Psoas muscle (tissue), 8 donors: Measurements from ENCODE around the gene DISC1. TPM values are rescaled to one million over a fixed set of nuclear protein-coding genes. Genes with fewer than 3 reads are reported as not detected.

Source experiments
- ATAC-seq, 4 donors: fragments of 200-7000 bp; cut with Tn5 transposase; one replicate each; pipeline ENCODE4 v1.9.1; 2020; ENCODE audit warnings: moderate library complexity in 3 of 4, mild to moderate bottlenecking in 2 of 4
- DNase-seq, 2 donors: peaks; one replicate each; pipeline ENCODE4 v3.0.0-alpha.2; 2020
- H3K27ac ChIP-seq: fragments of 200-600 bp; one replicate; pipeline ENCODE4 v1.8.0; 2022
- H3K27me3 ChIP-seq, 3 donors: fragments of 200-600 bp in 1 of 3; one replicate each; pipeline versions ENCODE4 v1.6.1 to v1.8.0; 2013 to 2022; ENCODE audit warnings: low read length in 2 of 3, mild to moderate bottlenecking in 2 of 3, moderate library complexity in 1 of 3; ENCODE audit not compliant: insufficient read depth in 3 of 3
- H3K36me3 ChIP-seq, 2 donors: fragments of 200-600 bp in 1 of 2; one replicate each; pipeline versions ENCODE4 v1.6.1 to v1.8.0; 2013 to 2022; ENCODE audit warnings: low read depth in 1 of 2, mild to moderate bottlenecking in 1 of 2, moderate library complexity in 1 of 2; ENCODE audit not compliant: insufficient read depth in 1 of 2
- H3K4me1 ChIP-seq: fragments of 200-600 bp; one replicate; pipeline ENCODE4 v1.8.0; 2022
- H3K4me3 ChIP-seq: fragments of 200-600 bp; one replicate; pipeline ENCODE4 v1.8.0; 2022; ENCODE audit warnings: mild to moderate bottlenecking
- H3K9me3 ChIP-seq: fragments of 200-600 bp; one replicate; pipeline ENCODE4 v1.8.0; 2022
- CTCF ChIP-seq: fragments of 200-600 bp; IDR thresholded peaks from one replicate; pipeline ENCODE4 v1.8.0; 2022; ENCODE audit warnings: antibody characterized with exemption
- WGBS, 3 donors: extraction: QIAGEN DNeasy Blood & Tissue Kit; methylation state at CpG; one replicate each; pipeline versions ENCODE4 v1.1.6 to v1.1.7; 2013; 5-methylcytosine and 5-hydroxymethylcytosine counted together
- intact Hi-C, 2 donors: fragments of 100-400 bp; cut with DNase I; formaldehyde crosslinking; loops; one replicate each; pipeline versions ENCODE4 v1.11.0 to v1.14.2; 2022
- polyA plus RNA-seq, 3 donors: library from polyadenylated mRNA; stranded (reverse); fragments of 200-250 nt; gene quantifications; one replicate each; pipeline ENCODE4 v1.2.3, GENCODE V29; 2013
- total RNA-seq, 4 donors: library from RNA; stranded (reverse); fragmentation: NEBNext Ultra II Directional in 2 of 4; extraction: Animal tissue kit (Norgen Biotek cat#: 25700) in 2 of 4; gene quantifications; one replicate each; pipeline versions ENCODE4 v1.2.1 to v1.2.4, GENCODE V29; 2021 to 2023
- donor health status: healthy with polysubstance abuse.
- donor health status: DM: no; HTN: no; CAD: no; lungs with moderate emphysema.
- donor health status: Bipolar disorder and iron deficiency.
- donor health status: healthy.
- donor health status: DM: yes; HTN: yes; CAD: no.
- donor health status: DM: no; HTN: no; CAD: no.
- donor health status: DM: no; HTN: no; CAD: no.
- donor health status: DM: yes; HTN: yes; CAD: no.

Gene DISC1
- total and polyA plus RNA-seq, 7 donors, result 0.35 to 2.8 (median 1.6) TPM

GRCh38 chr1:231606712-231607111 is 19.9 kb upstream of the DISC1 start:
- no peaks in the 10 kb centered on the region for H3K9me3 ChIP-seq
- no peak for TF ChIP-seq CTCF
- no peak for DNase-seq
- ATAC-seq, result no peak
- intact Hi-C loops, result no loop called here
- no peaks in the 10 kb centered on the region for H3K36me3 ChIP-seq
- H3K4me1 ChIP-seq, result peaks cover 6% of the 10 kb centered on the region
- H3K27ac ChIP-seq, result no peak overlapping the region
- no peaks in the 10 kb centered on the region for H3K27me3 ChIP-seq
- WGBS, 3 donors, result 70 to 82% (median 74%) methylated on average over 4 of the region's 4 CpGs
- no peak overlapping the region for H3K4me3 ChIP-seq

DNA sequence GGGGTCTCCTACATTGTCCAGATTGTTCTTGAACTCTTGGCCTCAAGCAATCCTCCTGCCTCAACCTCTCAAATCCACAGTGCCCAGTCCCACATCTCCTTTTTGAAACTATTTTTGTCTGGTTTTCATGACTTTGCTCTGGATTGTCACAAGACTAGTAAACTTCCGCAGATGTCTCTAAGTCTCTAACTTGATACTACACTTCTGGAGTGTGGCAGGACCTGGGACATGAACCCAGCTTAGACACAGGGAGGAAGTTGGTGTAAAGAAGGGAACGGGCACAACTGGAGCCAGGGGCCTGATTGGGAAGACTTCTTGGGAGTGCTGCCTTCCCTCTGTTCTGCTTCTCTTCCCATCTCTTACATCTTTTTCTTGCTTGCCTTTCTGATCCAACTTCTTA is 16.2 kb upstream of the DISC1 start:
- no peak overlapping the region for H3K4me3 ChIP-seq
- TF ChIP-seq CTCF, result no peak
- ATAC-seq, result no peak
- H3K27ac ChIP-seq, result no peak overlapping the region
- intact Hi-C loops, result no loop called here
- H3K36me3 ChIP-seq, result no peaks in the 10 kb centered on the region
- H3K4me1 ChIP-seq, result no peaks in the 10 kb centered on the region
- H3K27me3 ChIP-seq, result no peaks in the 10 kb centered on the region
- WGBS, 3 donors, result 87 to 91% (median 89%) methylated on average over 2 of the region's 2 CpGs
- DNase-seq, result no peak
- H3K9me3 ChIP-seq, result no peaks in the 10 kb centered on the region

GRCh38 chr1:231611111-231611510 is 15.5 kb upstream of the DISC1 start:
- Histone ChIP-seq H3K9me3 (no peaks in the 10 kb centered on the region), H3K4me1 (no peaks in the 10 kb centered on the region), H3K36me3 (no peaks in the 10 kb centered on the region), H3K4me3 (no peak overlapping the region), H3K27ac (no peak overlapping the region), H3K27me3 (no peaks in the 10 kb centered on the region)
- DNase-seq, result no peak
- WGBS, 3 donors, result 78 to 87% (median 85%) methylated on average over 5 of the region's 5 CpGs
- intact Hi-C loops, result no loop called here
- TF ChIP-seq CTCF, result no peak
- no peak for ATAC-seq

DNA sequence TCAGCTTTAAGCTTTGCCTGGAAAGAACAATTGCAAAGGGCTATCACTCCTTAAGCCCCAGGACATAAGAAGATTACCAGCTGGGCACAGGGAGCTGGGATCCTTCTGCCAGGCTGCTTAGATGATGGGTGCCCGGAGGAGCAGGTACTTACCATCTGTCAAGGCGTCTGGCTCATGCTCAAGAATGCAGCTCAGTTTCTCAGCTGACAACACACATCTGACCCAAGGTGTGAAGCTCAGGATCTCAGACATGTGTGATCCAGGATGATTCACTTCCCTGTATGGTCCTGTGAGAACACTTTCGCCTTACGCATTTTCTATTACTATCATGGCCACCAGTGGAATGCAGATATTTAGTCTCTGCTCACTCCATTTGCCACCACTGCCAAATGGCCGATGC is 14.7 kb upstream of the DISC1 start:
- intact Hi-C loops, result no loop called here
- WGBS, 3 donors, result 82 to 85% (median 83%) methylated on average over 5 of the region's 5 CpGs

More for the DNA sequence above, 14.7 kb upstream of the DISC1 start:
- Histone ChIP-seq H3K4me3 (no peak overlapping the region), H3K9me3 (no peaks in the 10 kb centered on the region), H3K36me3 (no peaks in the 10 kb centered on the region), H3K27me3 (no peaks in the 10 kb centered on the region), H3K4me1 (no peaks in the 10 kb centered on the region), H3K27ac (no peak overlapping the region)
- no peak for DNase-seq
- no peak for TF ChIP-seq CTCF
- ATAC-seq, result no peak
